K562 (cell line): ENCODE data around the gene SUSD3. TPM values are rescaled to one million over a fixed set of nuclear protein-coding genes. Genes with fewer than 3 reads are reported as not detected.

Experiments used
- ATF4 ChIP-seq: fragments of 450-650 bp; formaldehyde crosslinking; IDR thresholded peaks from 2 replicates; pipeline ENCODE4 v1.4.0; 2022; ENCODE audit warnings: mild to moderate bottlenecking, moderate library complexity
- BRCA1 ChIP-seq, 2 experiments: fragments of 450-650 bp in 1 of 2; sonication (generic) in 1 of 2; formaldehyde crosslinking in 1 of 2; IDR thresholded peaks; 2 replicates each; pipeline versions ENCODE4 v1.5.0 to v1.6.1; 2017 to 2020; ENCODE audit warnings: mild to moderate bottlenecking in 1 of 2, missing genetic modification reagents in 1 of 2
- CHD1 ChIP-seq: fragments of 200-600 bp; sonication (generic); IDR thresholded peaks from one replicate; pipeline ENCODE4 v1.6.1; 2012; ENCODE audit warnings: mild to moderate bottlenecking, moderate library complexity, low read length, inconsistent platforms
- CXXC5 ChIP-seq: fragments of 250-450 bp; sonication (Bioruptor Pico); IDR thresholded peaks from 2 replicates; pipeline ENCODE4 v1.8.0; 2022; ENCODE audit warnings: inconsistent platforms, mild to moderate bottlenecking, moderate library complexity
- ELF1 ChIP-seq: fragments of 200-800 bp; sonication (Bioruptor generic); IDR thresholded peaks from 2 replicates; pipeline ENCODE4 v1.6.1; 2016; ENCODE audit warnings: missing genetic modification characterization, missing compliant biosample characterization
- ELF2 ChIP-seq: fragments of 250-450 bp; sonication (Bioruptor Pico); IDR thresholded peaks from 2 replicates; pipeline ENCODE4 v1.5.0; 2021; ENCODE audit warnings: mild to moderate bottlenecking
- ETV6 ChIP-seq, 3 experiments: fragments of 150-350 bp in 1 of 3; sonication (generic) in 1 of 3; formaldehyde crosslinking in 1 of 3; IDR thresholded peaks; 2 replicates each; pipeline versions ENCODE4 v1.6.1 to v1.8.0; 2014 to 2022; ENCODE audit warnings: borderline replicate concordance in 2 of 3, low read depth in 2 of 3, antibody characterized with exemption in 1 of 3, low read length in 1 of 3, mild to moderate bottlenecking in 1 of 3, missing genetic modification reagents in 1 of 3
- FOXJ3 ChIP-seq: sonication (generic); formaldehyde crosslinking; IDR thresholded peaks from 2 replicates; pipeline ENCODE4 v1.4.0; 2020; ENCODE audit warnings: mild to moderate bottlenecking, missing genetic modification reagents
- GATA2 ChIP-seq: sonication (generic); formaldehyde crosslinking; IDR thresholded peaks from 2 replicates; pipeline ENCODE4 v1.4.0; 2020; ENCODE audit warnings: mild to moderate bottlenecking, missing genetic modification reagents
- KAT8 ChIP-seq: fragments of 450-650 bp; IDR thresholded peaks from 2 replicates; pipeline ENCODE4 v1.6.1; 2016; ENCODE audit warnings: low read depth, mild to moderate bottlenecking
- KHSRP ChIP-seq: fragments of 450-650 bp; IDR thresholded peaks from 2 replicates; pipeline ENCODE4 v1.6.1; 2017
- MAFG ChIP-seq: fragments of 450-650 bp; conservative IDR thresholded peaks from 2 replicates; pipeline ENCODE4 v1.6.1; 2016; ENCODE audit warnings: missing genetic modification characterization, missing compliant biosample characterization
- MIER1 ChIP-seq: fragments of 450-650 bp; IDR thresholded peaks from 2 replicates; pipeline ENCODE4 v1.6.1; 2016; ENCODE audit warnings: antibody characterized with exemption, mild to moderate bottlenecking, low read depth
- RBBP5 ChIP-seq: fragments of 200-600 bp; sonication (generic); IDR thresholded peaks from 2 replicates; pipeline ENCODE4 v1.6.1; 2012; ENCODE audit warnings: borderline replicate concordance, mild to moderate bottlenecking, low read length, control low read depth, inconsistent platforms; ENCODE audit not compliant: insufficient read depth, poor library complexity, severe bottlenecking
- TFAP4 ChIP-seq: sonication (generic); formaldehyde crosslinking; IDR thresholded peaks from 2 replicates; pipeline ENCODE4 v1.8.0; 2022; ENCODE audit warnings: missing genetic modification reagents, mild to moderate bottlenecking, moderate library complexity, borderline replicate concordance
- THRAP3 ChIP-seq: fragments of 450-650 bp; IDR thresholded peaks from 2 replicates; pipeline ENCODE4 v1.6.1; 2016; ENCODE audit warnings: mild to moderate bottlenecking, inconsistent platforms, borderline replicate concordance
- U2AF1 ChIP-seq: fragments of 200-400 bp; formaldehyde crosslinking; optimal IDR thresholded peaks from 2 replicates; pipeline ENCODE3; 2017; ENCODE audit warnings: mild to moderate bottlenecking, low read depth, low read length, moderate library complexity
- ZNF212 ChIP-seq: fragments of 450-650 bp; formaldehyde crosslinking; IDR thresholded peaks from 2 replicates; pipeline ENCODE4 v1.4.0; 2020; ENCODE audit warnings: mild to moderate bottlenecking
- ZNF3 ChIP-seq: fragments of 250-450 bp; sonication (Bioruptor Pico); IDR thresholded peaks from 2 replicates; pipeline ENCODE4 v1.5.0; 2021; ENCODE audit warnings: mild to moderate bottlenecking, moderate library complexity
- ZNF384 ChIP-seq: IDR thresholded peaks from 2 replicates; pipeline ENCODE4 v1.6.1; 2012; ENCODE audit warnings: low read depth, low read length, improper control_type of control experiment
- ZNF436 ChIP-seq: fragments of 250-450, 450-650 bp; sonication (Bioruptor Pico); formaldehyde crosslinking; IDR thresholded peaks from 2 replicates; pipeline ENCODE4 v1.7.0; 2020; ENCODE audit warnings: mild to moderate bottlenecking
- ZNF780A ChIP-seq: fragments of 250-450 bp; sonication (Bioruptor Pico); IDR thresholded peaks from 2 replicates; pipeline ENCODE4 v1.5.0; 2021; ENCODE audit warnings: mild to moderate bottlenecking
- polyA plus RNA-seq, 8 experiments: library from polyadenylated mRNA; depleted of rRNA in 4 of 8; stranded (reverse) in 5 of 8; unstranded in 3 of 8; fragments of >200 nt; fragmentation: Nextera tagmentation in 2 of 8; fragmentation: Illumina TruSeq in 1 of 8; extraction: Ambion mirVana in 2 of 8; extraction: Trizol in 1 of 8; gene quantifications; 2 replicates each; pipeline versions ENCODE4 v1.2.1 to v1.2.3, GENCODE V29; 2011 to 2014; ENCODE audit warnings: inconsistent platforms in 1 of 8, missing spikeins in 1 of 8
- total RNA-seq, 7 experiments: library from RNA; depleted of rRNA in 6 of 7; stranded (reverse); fragments of >200 nt in 6 of 7; fragmentation: Illumina TruSeq in 2 of 7; extraction: Trizol in 2 of 7; gene quantifications; 2 replicates each; pipeline versions ENCODE4 v1.2.1 to v1.2.3, GENCODE V29; 2011 to 2021; ENCODE audit warnings: low replicate concordance in 1 of 7
- TF ChIP-seq, protein P1 (sequence below): fragments of 450-650 bp; formaldehyde crosslinking; IDR thresholded peaks from 2 replicates; pipeline ENCODE4 v1.4.0; 2020; ENCODE audit warnings: mild to moderate bottlenecking
- TF ChIP-seq, protein P2 (sequence below): fragments of 250-450 bp; sonication (Bioruptor Pico); IDR thresholded peaks from 2 replicates; pipeline ENCODE4 v1.8.0; 2022; ENCODE audit warnings: moderate library complexity, mild to moderate bottlenecking, inconsistent platforms

Gene SUSD3
- total and polyA plus RNA-seq, 9 of the 15 experiments (the other 6 are each of a cell fraction or from before 2014, with no cell fraction given) = 1.3 to 21.7 (median 11.4) TPM

DNA sequence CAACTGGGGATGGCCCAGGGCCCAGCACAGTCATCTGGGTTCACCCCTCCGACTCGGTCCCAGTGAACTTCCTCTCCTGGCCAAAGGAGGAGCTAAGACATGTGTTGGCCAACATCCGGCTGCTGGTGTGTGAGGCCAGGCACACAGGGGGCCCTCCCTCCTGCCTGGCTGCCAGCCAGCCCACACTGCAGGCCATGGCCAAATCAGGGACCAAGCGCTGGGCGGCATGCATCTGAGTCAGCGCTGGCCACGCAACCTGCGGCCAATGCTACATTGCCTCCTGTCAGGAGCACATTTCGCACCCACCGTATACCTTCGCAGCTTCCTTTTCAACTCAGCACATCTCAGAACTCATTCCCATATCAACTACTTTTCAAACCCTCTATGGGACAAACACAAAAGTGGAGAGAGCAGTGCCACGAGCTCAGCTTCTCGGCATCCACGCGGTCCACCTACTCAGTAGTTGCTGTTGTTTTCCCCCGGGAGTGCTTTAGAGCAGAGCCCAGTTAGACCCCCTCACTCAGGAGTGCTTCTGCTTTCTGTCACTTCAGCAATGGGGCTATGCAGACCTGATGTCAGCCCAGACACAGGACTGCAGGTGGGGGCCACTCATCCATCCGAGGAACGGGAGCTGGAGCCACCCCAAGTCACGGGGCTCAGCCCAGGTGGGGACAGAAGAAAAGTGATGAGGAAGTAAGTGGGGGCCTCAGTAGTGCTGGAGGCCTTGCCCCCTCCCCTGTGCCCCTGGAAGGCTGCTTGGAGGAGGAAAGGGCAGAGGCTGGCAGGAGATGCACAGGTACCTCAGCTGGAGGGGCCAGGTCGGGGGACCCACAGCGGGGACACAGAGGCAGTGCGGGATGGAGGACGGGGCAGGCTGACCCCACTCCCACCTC lies 61.7 kb downstream of the SUSD3 start (continued):
- TF ChIP-seq MIER1 = no peak
- no peak for TF ChIP-seq BRCA1 (IDR thresholded peaks at IDR 0.05)
- TF ChIP-seq BRCA1 (CRISPR knock-in tag; IDR thresholded peaks at IDR 0.05) = no peak
- TF ChIP-seq THRAP3 = no peak
- TF ChIP-seq GATA2 = no peak
- no peak for TF ChIP-seq ZNF436 (CRISPR knock-in tag)
- TF ChIP-seq ELF1 = no peak
- no peak for TF ChIP-seq ZNF780A (CRISPR knock-in tag)
- no peak for TF ChIP-seq U2AF1
- peak; percentile 78 for TF ChIP-seq ATF4 (CRISPR knock-in tag)
- no peak for TF ChIP-seq FOXJ3 (CRISPR knock-in tag)
- TF ChIP-seq MAFG (tag) = no peak
- no peak for TF ChIP-seq ZNF212
- TF ChIP-seq, protein P1, sequence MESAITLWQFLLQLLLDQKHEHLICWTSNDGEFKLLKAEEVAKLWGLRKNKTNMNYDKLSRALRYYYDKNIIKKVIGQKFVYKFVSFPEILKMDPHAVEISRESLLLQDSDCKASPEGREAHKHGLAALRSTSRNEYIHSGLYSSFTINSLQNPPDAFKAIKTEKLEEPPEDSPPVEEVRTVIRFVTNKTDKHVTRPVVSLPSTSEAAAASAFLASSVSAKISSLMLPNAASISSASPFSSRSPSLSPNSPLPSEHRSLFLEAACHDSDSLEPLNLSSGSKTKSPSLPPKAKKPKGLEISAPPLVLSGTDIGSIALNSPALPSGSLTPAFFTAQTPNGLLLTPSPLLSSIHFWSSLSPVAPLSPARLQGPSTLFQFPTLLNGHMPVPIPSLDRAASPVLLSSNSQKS (CRISPR knock-in tag) = no peak
- TF ChIP-seq CHD1 = no peak
- TF ChIP-seq ELF2 (CRISPR knock-in tag) = no peak
- TF ChIP-seq ZNF384 = no peak
- TF ChIP-seq ETV6 (IDR thresholded peaks at IDR 0.05; ENCODE audit: borderline replicate concordance in 1 of 2, low read depth in 2 of 2, low read length in 1 of 2) = no peak
- TF ChIP-seq ETV6 (CRISPR knock-in tag; IDR thresholded peaks at IDR 0.05; ENCODE audit: borderline replicate concordance) = no peak
- TF ChIP-seq KAT8 = no peak
- TF ChIP-seq RBBP5 = no peak
- TF ChIP-seq KHSRP = no peak
- TF ChIP-seq, protein P2, sequence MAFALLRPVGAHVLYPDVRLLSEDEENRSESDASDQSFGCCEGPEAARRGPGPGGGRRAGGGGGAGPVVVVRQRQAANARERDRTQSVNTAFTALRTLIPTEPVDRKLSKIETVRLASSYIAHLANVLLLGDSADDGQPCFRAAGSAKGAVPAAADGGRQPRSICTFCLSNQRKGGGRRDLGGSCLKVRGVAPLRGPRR (CRISPR knock-in tag) = no peak
- peak; percentile 83 for TF ChIP-seq TFAP4 (CRISPR knock-in tag)
- no peak for TF ChIP-seq ZNF3
- TF ChIP-seq CXXC5 (CRISPR knock-in tag) = peak; percentile 66
